Glutamatergic neuron (in vitro differentiated cells): ENCODE data around the gene CHRND. TPM values are rescaled to one million over a fixed set of nuclear protein-coding genes. Genes with fewer than 3 reads are reported as not detected.
A peak's percentile ranks its signal among the peaks of the same experiment; 100 is the strongest.

ENCODE experiments used
- DNase-seq: peaks from one replicate; pipeline ENCODE4 v3.0.0; 2022
- H3K27ac Mint-ChIP-seq: one replicate; pipeline ENCODE4 v1.8.0; 2020; ENCODE audit warnings: mild to moderate bottlenecking, mixed read lengths, inconsistent platforms; ENCODE audit not compliant: unreplicated experiment
- H3K27me3 Mint-ChIP-seq: one replicate; pipeline ENCODE4 v1.8.0; 2020; ENCODE audit warnings: mild to moderate bottlenecking, moderate library complexity, mixed read lengths, inconsistent platforms; ENCODE audit not compliant: unreplicated experiment
- H3K36me3 Mint-ChIP-seq: one replicate; pipeline ENCODE4 v1.8.0; 2020; ENCODE audit warnings: mild to moderate bottlenecking, mixed read lengths, inconsistent platforms; ENCODE audit not compliant: unreplicated experiment
- H3K4me1 Mint-ChIP-seq: one replicate; pipeline ENCODE4 v1.8.0; 2020; ENCODE audit warnings: mild to moderate bottlenecking, low read depth, mixed read lengths, inconsistent platforms; ENCODE audit not compliant: unreplicated experiment
- H3K4me3 Mint-ChIP-seq: one replicate; pipeline ENCODE4 v1.8.0; 2020; ENCODE audit warnings: mild to moderate bottlenecking, mixed read lengths, inconsistent platforms; ENCODE audit not compliant: unreplicated experiment
- H3K9me3 Mint-ChIP-seq: one replicate; pipeline ENCODE4 v1.8.0; 2020; ENCODE audit warnings: mild to moderate bottlenecking, moderate library complexity, mixed read lengths, inconsistent platforms; ENCODE audit not compliant: unreplicated experiment
- total RNA-seq: library from RNA; stranded (reverse); fragmentation: NEBNext Ultra II Directional; extraction: Animal tissue kit (Norgen Biotek cat#: 25700); gene quantifications from one replicate; pipeline ENCODE4 v1.2.1, GENCODE V29; 2021; ENCODE audit not compliant: unreplicated experiment
- TF ChIP-seq, protein P1 (sequence below): fragments of 200-600 bp; sonication (generic); IDR thresholded peaks from one replicate; pipeline ENCODE4 v1.5.0; 2021; ENCODE audit not compliant: partially characterized antibody, unreplicated experiment

The CHRND gene
- total RNA-seq, 1 donor from 2014 or later, result 2.2 TPM

- DNase-seq, result peak; percentile 42
- TF ChIP-seq, protein P1, sequence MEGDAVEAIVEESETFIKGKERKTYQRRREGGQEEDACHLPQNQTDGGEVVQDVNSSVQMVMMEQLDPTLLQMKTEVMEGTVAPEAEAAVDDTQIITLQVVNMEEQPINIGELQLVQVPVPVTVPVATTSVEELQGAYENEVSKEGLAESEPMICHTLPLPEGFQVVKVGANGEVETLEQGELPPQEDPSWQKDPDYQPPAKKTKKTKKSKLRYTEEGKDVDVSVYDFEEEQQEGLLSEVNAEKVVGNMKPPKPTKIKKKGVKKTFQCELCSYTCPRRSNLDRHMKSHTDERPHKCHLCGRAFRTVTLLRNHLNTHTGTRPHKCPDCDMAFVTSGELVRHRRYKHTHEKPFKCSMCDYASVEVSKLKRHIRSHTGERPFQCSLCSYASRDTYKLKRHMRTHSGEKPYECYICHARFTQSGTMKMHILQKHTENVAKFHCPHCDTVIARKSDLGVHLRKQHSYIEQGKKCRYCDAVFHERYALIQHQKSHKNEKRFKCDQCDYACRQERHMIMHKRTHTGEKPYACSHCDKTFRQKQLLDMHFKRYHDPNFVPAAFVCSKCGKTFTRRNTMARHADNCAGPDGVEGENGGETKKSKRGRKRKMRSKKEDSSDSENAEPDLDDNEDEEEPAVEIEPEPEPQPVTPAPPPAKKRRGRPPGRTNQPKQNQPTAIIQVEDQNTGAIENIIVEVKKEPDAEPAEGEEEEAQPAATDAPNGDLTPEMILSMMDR, result no peak
- no peak overlapping the region for H3K27ac Mint-ChIP-seq
- H3K4me1 Mint-ChIP-seq, result peaks cover 3% of the 10 kb centered on the region
- no peak overlapping the region for H3K4me3 Mint-ChIP-seq
- H3K36me3 Mint-ChIP-seq, result no peaks in the 10 kb centered on the region
- peaks cover 12% of the 10 kb centered on the region for H3K27me3 Mint-ChIP-seq
- H3K9me3 Mint-ChIP-seq, result peaks cover 2% of the 10 kb centered on the region
Measured at GRCh38 chr2:232525199-232525598, 761 bp upstream of the CHRND start.

DNA sequence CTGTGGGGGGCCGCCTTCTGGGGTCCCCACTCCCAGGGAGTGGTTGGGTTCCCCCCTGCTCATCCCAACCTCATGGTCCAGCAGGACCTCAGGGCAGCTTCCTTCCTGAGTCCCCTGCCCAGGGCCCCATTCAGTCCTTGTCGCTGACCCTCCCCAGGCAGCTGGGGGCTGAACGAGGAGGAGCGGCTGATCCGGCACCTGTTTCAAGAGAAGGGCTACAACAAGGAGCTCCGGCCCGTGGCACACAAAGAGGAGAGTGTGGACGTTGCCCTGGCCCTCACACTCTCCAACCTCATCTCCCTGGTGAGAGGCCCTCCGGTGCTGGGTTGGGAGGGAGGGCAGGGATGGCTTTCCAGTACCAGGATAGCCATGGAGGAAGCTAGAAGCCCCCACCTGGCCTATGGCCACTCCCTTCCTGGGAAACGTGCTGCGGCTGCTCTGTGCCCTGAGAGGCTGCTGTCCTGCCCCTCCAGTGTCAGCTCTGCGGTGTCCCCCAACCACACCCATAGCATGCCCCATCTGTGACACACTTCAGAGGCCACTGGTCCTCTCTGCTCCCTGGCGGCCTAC is 497 bp downstream of the CHRND start:
- TF ChIP-seq, protein P1, result no peak
- H3K4me1 Mint-ChIP-seq, result peaks cover 3% of the 10 kb centered on the region
- peak; percentile 13 for DNase-seq
- H3K36me3 Mint-ChIP-seq, result no peaks in the 10 kb centered on the region
- H3K4me3 Mint-ChIP-seq, result no peak overlapping the region
- no peak overlapping the region for H3K27ac Mint-ChIP-seq
- peaks cover 10% of the 10 kb centered on the region for H3K27me3 Mint-ChIP-seq
- peaks cover 2% of the 10 kb centered on the region for H3K9me3 Mint-ChIP-seq

DNA sequence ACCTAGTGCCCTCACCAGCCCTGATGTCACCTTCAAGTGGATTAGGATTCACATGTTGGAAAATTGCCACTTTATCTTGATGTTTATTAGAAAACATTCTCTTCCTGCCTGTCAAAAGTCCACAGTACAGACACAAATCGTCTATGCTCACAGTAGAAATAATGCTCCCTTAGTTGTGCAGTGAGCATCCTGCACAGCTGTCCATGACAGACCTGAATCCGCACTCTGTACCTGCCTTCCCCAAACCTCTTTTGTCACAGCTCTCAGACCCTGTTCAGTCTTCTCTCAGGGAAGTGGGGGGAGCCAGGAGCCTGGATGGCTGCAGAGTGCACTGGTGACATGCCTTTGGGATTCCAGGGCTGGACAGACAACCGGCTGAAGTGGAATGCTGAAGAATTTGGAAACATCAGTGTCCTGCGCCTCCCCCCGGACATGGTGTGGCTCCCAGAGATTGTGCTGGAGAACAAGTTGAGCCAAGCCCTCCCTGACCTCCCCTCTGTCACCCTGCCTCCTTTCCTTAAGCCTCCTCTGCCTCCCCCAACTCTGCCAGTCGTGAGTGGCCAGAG is 2.0 kb downstream of the CHRND start:
- no peaks in the 10 kb centered on the region for H3K36me3 Mint-ChIP-seq
- H3K4me1 Mint-ChIP-seq, result peaks cover 3% of the 10 kb centered on the region
- H3K9me3 Mint-ChIP-seq, result peaks cover 2% of the 10 kb centered on the region
- TF ChIP-seq, protein P1, result no peak
- peak; percentile 11 for DNase-seq
- H3K27me3 Mint-ChIP-seq, result peaks cover 9% of the 10 kb centered on the region
- H3K27ac Mint-ChIP-seq, result no peak overlapping the region
- peak overlapping the region; percentile 13 for H3K4me3 Mint-ChIP-seq

DNA sequence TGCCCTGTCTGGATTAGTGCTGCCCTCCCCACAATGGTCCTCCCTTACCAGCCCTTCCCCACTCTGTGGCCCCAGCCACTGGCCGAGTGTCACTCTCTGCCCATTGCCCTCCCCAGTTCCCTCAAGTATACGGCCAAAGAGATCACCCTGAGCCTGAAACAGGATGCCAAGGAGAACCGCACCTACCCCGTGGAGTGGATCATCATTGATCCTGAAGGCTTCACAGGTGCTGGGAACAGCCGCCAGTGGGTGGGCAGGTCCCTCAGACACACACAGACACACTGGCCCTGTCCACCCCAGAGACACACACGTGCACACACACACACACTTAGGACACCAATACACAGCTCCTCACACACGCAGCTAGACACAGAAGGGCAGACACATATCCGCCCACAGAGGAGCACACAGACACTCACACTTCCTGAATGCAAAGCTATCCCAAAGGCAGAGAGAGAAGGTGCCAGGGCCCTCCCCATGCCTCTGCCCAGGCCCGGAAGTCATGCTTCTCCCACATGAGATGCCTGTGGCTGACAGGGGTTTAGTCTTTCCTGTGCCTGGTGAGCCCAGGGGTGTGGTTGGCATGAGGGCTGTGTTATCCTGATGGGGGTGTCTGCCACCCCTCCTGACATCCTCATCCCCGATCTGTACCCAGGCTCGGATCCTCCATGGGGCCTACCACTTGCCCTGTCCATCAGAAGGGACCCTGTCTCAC is 2.9 kb downstream of the CHRND start:
- Mint-ChIP-seq H3K36me3 (no peaks in the 10 kb centered on the region), H3K4me3 (peak overlapping the region; percentile 23), H3K9me3 (peaks cover 2% of the 10 kb centered on the region), H3K27ac (no peak overlapping the region), H3K27me3 (peaks cover 7% of the 10 kb centered on the region), H3K4me1 (peaks cover 3% of the 10 kb centered on the region)
- TF ChIP-seq, protein P1, result no peak
- DNase-seq, result peak; percentile 14
